NB4 (cell line): Measurements from ENCODE around the gene COL7A1.

Source experiments
- CTCF ChIP-seq: IDR thresholded peaks from one replicate; pipeline ENCODE4 v1.5.1; 2012; ENCODE audit warnings: low read depth, low read length
- POLR2A ChIP-seq: IDR thresholded peaks from 2 replicates; pipeline ENCODE4 v1.6.1; 2011; ENCODE audit warnings: mild to moderate bottlenecking; ENCODE audit not compliant: insufficient read length; ENCODE audit errors: extremely low read depth

GRCh38 chr3:48556796-48557626 lies 38.1 kb downstream of the COL7A1 start, which contains the start of gene PFKFB4:
- TF ChIP-seq CTCF (no peak), POLR2A (peak; percentile 86)
